ENCODE data around the gene EGLN3. TPM values are rescaled to one million over a fixed set of nuclear protein-coding genes. Genes with fewer than 3 reads are reported as not detected.

EGLN3 gene
- total RNA-seq, 1 experiment from 2014 or later, result 3.1 TPM

DNA sequence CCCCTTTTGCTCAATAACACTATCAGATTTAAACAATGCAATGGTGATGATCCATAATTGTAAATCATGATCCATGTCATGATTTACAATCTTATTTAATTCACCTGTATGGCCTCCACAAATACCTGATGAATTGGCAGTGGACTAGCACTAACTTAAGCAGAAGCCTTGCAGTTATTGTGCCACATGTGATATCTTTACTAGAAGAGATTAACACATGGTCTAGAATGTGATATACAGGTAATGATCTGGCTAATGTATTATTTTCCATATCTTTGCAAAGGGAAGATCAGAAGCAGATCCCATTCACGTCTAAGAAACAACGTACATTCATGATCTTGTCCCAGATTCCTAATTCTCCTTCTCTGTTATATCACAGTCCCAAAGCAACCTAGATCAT lies 66.0 kb downstream of the EGLN3 start:
- intact Hi-C loops (cut with micrococcal nuclease; ENCODE audit: unreplicated experiment), result no loop called here
- TF ChIP-seq, protein P1, sequence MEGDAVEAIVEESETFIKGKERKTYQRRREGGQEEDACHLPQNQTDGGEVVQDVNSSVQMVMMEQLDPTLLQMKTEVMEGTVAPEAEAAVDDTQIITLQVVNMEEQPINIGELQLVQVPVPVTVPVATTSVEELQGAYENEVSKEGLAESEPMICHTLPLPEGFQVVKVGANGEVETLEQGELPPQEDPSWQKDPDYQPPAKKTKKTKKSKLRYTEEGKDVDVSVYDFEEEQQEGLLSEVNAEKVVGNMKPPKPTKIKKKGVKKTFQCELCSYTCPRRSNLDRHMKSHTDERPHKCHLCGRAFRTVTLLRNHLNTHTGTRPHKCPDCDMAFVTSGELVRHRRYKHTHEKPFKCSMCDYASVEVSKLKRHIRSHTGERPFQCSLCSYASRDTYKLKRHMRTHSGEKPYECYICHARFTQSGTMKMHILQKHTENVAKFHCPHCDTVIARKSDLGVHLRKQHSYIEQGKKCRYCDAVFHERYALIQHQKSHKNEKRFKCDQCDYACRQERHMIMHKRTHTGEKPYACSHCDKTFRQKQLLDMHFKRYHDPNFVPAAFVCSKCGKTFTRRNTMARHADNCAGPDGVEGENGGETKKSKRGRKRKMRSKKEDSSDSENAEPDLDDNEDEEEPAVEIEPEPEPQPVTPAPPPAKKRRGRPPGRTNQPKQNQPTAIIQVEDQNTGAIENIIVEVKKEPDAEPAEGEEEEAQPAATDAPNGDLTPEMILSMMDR (IDR thresholded peaks at IDR 0.05; ENCODE audit: unreplicated experiment), result no peak
- Mint-ChIP-seq H3K4me1 (ENCODE audit: low read depth, unreplicated experiment) (peaks cover 8% of the 10 kb centered on the region), H3K4me3 (ENCODE audit: low read depth, unreplicated experiment) (no peak overlapping the region), H3K36me3 (ENCODE audit: insufficient read depth, unreplicated experiment) (no peaks in the 10 kb centered on the region), H3K27ac (ENCODE audit: unreplicated experiment) (no peak overlapping the region), H3K9me3 (ENCODE audit: low read depth, unreplicated experiment) (no peaks in the 10 kb centered on the region), H3K27me3 (ENCODE audit: unreplicated experiment) (no peaks in the 10 kb centered on the region)
- CTCF ChIA-PET, result no interaction called here
- BruUV-seq (replicated peaks), result no TSS peak
- no peak for DNase-seq

DNA sequence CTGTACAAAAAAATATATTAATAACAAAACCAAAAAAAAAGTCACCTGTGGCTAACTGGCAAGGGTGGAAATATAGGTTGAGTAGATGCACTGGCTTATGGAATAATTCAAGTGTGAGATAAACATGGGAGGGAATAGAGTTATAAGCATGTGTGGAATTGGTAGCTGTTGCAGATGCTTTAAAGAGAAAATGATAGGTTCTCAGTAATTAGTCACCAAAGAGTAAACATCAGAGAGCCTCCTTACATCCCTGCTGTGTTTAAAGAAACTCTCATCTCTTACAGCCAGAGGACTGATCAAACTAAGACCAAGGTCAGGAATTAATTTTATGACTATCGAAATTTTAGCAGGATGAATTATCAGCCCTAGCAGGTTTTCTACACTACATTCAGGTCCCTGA lies 70.5 kb downstream of the EGLN3 start:
- no peaks in the 10 kb centered on the region for H3K4me1 Mint-ChIP-seq (ENCODE audit: low read depth, unreplicated experiment)
- H3K27me3 Mint-ChIP-seq (ENCODE audit: unreplicated experiment), result no peaks in the 10 kb centered on the region
- intact Hi-C loops (cut with micrococcal nuclease; ENCODE audit: unreplicated experiment), result no loop called here
- BruUV-seq (replicated peaks), result no TSS peak
- H3K9me3 Mint-ChIP-seq (ENCODE audit: low read depth, unreplicated experiment), result peaks cover 5% of the 10 kb centered on the region
- no peaks in the 10 kb centered on the region for H3K36me3 Mint-ChIP-seq (ENCODE audit: insufficient read depth, unreplicated experiment)
- CTCF ChIA-PET, result no interaction called here
- H3K4me3 Mint-ChIP-seq (ENCODE audit: low read depth, unreplicated experiment), result no peak overlapping the region
- TF ChIP-seq, protein P1 (IDR thresholded peaks at IDR 0.05; ENCODE audit: unreplicated experiment), result no peak
- DNase-seq, result no peak
- H3K27ac Mint-ChIP-seq (ENCODE audit: unreplicated experiment), result no peak overlapping the region

DNA sequence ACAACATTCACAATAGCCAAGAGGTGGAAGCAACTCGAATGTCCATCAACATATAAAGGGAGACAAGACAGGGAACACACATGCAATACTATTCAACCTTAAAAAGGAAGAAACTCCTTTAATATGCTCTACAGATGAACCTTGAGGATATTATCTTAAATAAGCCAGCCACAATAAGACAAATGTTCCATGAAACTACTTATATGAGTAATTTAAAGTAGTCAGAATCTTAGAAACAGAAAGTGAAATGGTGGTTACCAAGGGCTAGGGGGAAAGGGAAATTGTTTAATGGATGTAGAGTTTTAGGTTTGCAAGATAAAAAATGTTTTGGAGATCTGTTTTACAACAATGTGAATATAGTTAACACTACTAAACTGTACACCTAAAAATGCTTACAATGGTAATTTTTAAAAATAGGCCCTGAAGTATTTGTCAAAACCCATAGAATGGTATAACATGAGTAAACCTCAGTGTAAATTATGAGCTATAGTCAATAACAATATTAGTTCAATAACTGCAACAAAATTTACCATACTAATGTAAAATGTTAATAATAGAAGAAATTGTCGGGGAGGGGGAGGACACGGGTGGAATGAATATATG lies 71.1 kb downstream of the EGLN3 start:
- CTCF ChIA-PET, result no interaction called here
- intact Hi-C loops (cut with micrococcal nuclease; ENCODE audit: unreplicated experiment), result no loop called here
- no peak overlapping the region for H3K4me3 Mint-ChIP-seq (ENCODE audit: low read depth, unreplicated experiment)
- no TSS peak for BruUV-seq (replicated peaks)
- no peak for DNase-seq
- H3K36me3 Mint-ChIP-seq (ENCODE audit: insufficient read depth, unreplicated experiment), result no peaks in the 10 kb centered on the region
- H3K27ac Mint-ChIP-seq (ENCODE audit: unreplicated experiment), result no peak overlapping the region
- no peaks in the 10 kb centered on the region for H3K4me1 Mint-ChIP-seq (ENCODE audit: low read depth, unreplicated experiment)
- no peaks in the 10 kb centered on the region for H3K27me3 Mint-ChIP-seq (ENCODE audit: unreplicated experiment)
- TF ChIP-seq, protein P1 (IDR thresholded peaks at IDR 0.05; ENCODE audit: unreplicated experiment), result no peak
- H3K9me3 Mint-ChIP-seq (ENCODE audit: low read depth, unreplicated experiment), result peaks cover 6% of the 10 kb centered on the region

DNA sequence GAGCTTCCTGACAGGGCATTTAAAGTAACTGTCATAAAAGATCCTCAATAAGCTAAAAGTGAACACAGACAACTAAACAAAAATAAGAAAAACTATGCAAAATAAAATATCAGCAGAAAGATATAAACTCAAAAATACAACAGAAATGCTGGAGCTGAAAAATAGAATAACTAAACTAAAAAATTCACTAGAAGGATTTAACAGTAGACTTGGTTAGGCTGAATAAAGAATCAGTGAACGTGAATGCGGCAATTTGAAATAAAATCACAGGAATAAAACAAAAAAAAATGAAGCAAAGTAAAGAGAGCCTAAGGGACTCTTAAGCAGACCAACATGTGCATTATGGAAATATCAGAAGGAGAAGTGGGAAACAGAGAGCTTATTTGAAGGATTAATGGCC lies 74.6 kb downstream of the EGLN3 start:
- CTCF ChIA-PET, result interaction anchor here (0.8 kb wide), 1 partner anchor 33 kb away, joined by 3 read pairs; no protein-coding TSS in a partner anchor
- Mint-ChIP-seq H3K4me1 (ENCODE audit: low read depth, unreplicated experiment) (no peaks in the 10 kb centered on the region), H3K27me3 (ENCODE audit: unreplicated experiment) (no peaks in the 10 kb centered on the region), H3K4me3 (ENCODE audit: low read depth, unreplicated experiment) (no peak overlapping the region), H3K27ac (ENCODE audit: unreplicated experiment) (no peak overlapping the region), H3K36me3 (ENCODE audit: insufficient read depth, unreplicated experiment) (no peaks in the 10 kb centered on the region), H3K9me3 (ENCODE audit: low read depth, unreplicated experiment) (peaks cover 9% of the 10 kb centered on the region)
- no TSS peak for BruUV-seq (replicated peaks)
- no peak for DNase-seq
- TF ChIP-seq, protein P1 (IDR thresholded peaks at IDR 0.05; ENCODE audit: unreplicated experiment), result no peak
- intact Hi-C loops (cut with micrococcal nuclease; ENCODE audit: unreplicated experiment), result no loop called here
